ENCODE measurements around the gene SHISA8.

The SHISA8 gene

GRCh38 chr22:41925783-41926460, 11.0 kb upstream of the SHISA8 start (continued):
- peak; percentile 71 for TF ChIP-seq ZFHX2 (tag by site-specific recombination; conservative IDR thresholded peaks at IDR 0.05)
- TF ChIP-seq ZNF211 (tag by site-specific recombination; IDR thresholded peaks at IDR 0.05; ENCODE audit: low read depth), result no peak
- TF ChIP-seq ZFP37 (tag by site-specific recombination; IDR thresholded peaks at IDR 0.05), result no peak
- no peak for TF ChIP-seq ZXDB (tag by site-specific recombination; IDR thresholded peaks at IDR 0.05)
- no peak for TF ChIP-seq ZNF560 (tag by site-specific recombination; IDR thresholded peaks at IDR 0.05; ENCODE audit: borderline replicate concordance)
- TF ChIP-seq, protein P1, sequence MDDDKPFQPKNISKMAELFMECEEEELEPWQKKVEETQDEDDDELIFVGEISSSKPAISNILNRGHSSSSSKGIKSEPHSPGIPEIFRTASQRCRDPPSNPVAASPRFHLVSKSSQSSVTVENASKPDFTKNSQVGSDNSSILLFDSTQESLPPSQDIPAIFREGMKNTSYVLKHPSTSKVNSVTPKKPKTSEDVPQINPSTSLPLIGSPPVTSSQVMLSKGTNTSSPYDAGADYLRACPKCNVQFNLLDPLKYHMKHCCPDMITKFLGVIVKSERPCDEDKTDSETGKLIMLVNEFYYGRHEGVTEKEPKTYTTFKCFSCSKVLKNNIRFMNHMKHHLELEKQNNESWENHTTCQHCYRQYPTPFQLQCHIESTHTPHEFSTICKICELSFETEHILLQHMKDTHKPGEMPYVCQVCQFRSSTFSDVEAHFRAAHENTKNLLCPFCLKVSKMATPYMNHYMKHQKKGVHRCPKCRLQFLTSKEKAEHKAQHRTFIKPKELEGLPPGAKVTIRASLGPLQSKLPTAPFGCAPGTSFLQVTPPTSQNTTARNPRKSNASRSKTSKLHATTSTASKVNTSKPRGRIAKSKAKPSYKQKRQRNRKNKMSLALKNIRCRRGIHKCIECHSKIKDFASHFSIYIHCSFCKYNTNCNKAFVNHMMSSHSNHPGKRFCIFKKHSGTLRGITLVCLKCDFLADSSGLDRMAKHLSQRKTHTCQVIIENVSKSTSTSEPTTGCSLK (tag by site-specific recombination; IDR thresholded peaks at IDR 0.05), result no peak
- TF ChIP-seq ZNF645 (tag by site-specific recombination; IDR thresholded peaks at IDR 0.05), result no peak
- peak; percentile 43; the same call in 1 of the 2 replicates for TF ChIP-seq ZNF777 (tag by site-specific recombination; IDR thresholded peaks at IDR 0.05; ENCODE audit: borderline replicate concordance)
- TF ChIP-seq ZFP69B (tag by site-specific recombination; IDR thresholded peaks at IDR 0.05), result no peak
- TF ChIP-seq, protein P2, sequence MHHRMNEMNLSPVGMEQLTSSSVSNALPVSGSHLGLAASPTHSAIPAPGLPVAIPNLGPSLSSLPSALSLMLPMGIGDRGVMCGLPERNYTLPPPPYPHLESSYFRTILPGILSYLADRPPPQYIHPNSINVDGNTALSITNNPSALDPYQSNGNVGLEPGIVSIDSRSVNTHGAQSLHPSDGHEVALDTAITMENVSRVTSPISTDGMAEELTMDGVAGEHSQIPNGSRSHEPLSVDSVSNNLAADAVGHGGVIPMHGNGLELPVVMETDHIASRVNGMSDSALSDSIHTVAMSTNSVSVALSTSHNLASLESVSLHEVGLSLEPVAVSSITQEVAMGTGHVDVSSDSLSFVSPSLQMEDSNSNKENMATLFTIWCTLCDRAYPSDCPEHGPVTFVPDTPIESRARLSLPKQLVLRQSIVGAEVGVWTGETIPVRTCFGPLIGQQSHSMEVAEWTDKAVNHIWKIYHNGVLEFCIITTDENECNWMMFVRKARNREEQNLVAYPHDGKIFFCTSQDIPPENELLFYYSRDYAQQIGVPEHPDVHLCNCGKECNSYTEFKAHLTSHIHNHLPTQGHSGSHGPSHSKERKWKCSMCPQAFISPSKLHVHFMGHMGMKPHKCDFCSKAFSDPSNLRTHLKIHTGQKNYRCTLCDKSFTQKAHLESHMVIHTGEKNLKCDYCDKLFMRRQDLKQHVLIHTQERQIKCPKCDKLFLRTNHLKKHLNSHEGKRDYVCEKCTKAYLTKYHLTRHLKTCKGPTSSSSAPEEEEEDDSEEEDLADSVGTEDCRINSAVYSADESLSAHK (tag by site-specific recombination; IDR thresholded peaks at IDR 0.05), result no peak
- 0 out of 2 replicates have a peak, but pooled peaks have one; percentile 9 for TF ChIP-seq ZIC2 (tag by site-specific recombination; IDR thresholded peaks at IDR 0.05)
- TF ChIP-seq ZBTB11 (tag by site-specific recombination; conservative IDR thresholded peaks at IDR 0.05; ENCODE audit: low read depth), result no peak
- peak; percentile 38; the same call in 1 of the 2 replicates for TF ChIP-seq EGR2 (tag by site-specific recombination; IDR thresholded peaks at IDR 0.05; ENCODE audit: low read depth)
- no peak for TF ChIP-seq ZNF747 (tag by site-specific recombination; IDR thresholded peaks at IDR 0.05)
- no peak for TF ChIP-seq KLF7 (tag by site-specific recombination; IDR thresholded peaks at IDR 0.05; ENCODE audit: borderline replicate concordance)
- no peak for TF ChIP-seq ZNF571 (tag by site-specific recombination; IDR thresholded peaks at IDR 0.05)
- TF ChIP-seq GLIS2 (tag by site-specific recombination; IDR thresholded peaks at IDR 0.05), result 0 out of 2 replicates have a peak, but pooled peaks have one; percentile 43
- TF ChIP-seq ZNF837 (tag by site-specific recombination; IDR thresholded peaks at IDR 0.05), result no peak
- TF ChIP-seq ZNF561 (tag by site-specific recombination; IDR thresholded peaks at IDR 0.05; ENCODE audit: borderline replicate concordance), result peak; percentile 33; the same call in 1 of the 2 replicates
- TF ChIP-seq ZNF677 (tag by site-specific recombination; IDR thresholded peaks at IDR 0.05), result no peak
- 0 out of 2 replicates have a peak, but pooled peaks have one; percentile 21 for TF ChIP-seq ZBTB44 (tag by site-specific recombination; IDR thresholded peaks at IDR 0.05)
- TF ChIP-seq GLIS1 (tag by site-specific recombination; IDR thresholded peaks at IDR 0.05), result 0 out of 2 replicates have a peak, but pooled peaks have one; percentile 17
- TF ChIP-seq, protein P3, sequence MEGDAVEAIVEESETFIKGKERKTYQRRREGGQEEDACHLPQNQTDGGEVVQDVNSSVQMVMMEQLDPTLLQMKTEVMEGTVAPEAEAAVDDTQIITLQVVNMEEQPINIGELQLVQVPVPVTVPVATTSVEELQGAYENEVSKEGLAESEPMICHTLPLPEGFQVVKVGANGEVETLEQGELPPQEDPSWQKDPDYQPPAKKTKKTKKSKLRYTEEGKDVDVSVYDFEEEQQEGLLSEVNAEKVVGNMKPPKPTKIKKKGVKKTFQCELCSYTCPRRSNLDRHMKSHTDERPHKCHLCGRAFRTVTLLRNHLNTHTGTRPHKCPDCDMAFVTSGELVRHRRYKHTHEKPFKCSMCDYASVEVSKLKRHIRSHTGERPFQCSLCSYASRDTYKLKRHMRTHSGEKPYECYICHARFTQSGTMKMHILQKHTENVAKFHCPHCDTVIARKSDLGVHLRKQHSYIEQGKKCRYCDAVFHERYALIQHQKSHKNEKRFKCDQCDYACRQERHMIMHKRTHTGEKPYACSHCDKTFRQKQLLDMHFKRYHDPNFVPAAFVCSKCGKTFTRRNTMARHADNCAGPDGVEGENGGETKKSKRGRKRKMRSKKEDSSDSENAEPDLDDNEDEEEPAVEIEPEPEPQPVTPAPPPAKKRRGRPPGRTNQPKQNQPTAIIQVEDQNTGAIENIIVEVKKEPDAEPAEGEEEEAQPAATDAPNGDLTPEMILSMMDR (tag by site-specific recombination; IDR thresholded peaks at IDR 0.05), result peak; percentile 60; the same call in 1 of the 2 replicates
- no peak for TF ChIP-seq ZNF366 (tag by site-specific recombination; conservative IDR thresholded peaks at IDR 0.05)
- no peak for TF ChIP-seq ZBTB1 (tag by site-specific recombination; IDR thresholded peaks at IDR 0.05)
- TF ChIP-seq ZNF114 (tag by site-specific recombination; IDR thresholded peaks at IDR 0.05), result no peak
- TF ChIP-seq ZEB2 (tag by site-specific recombination; IDR thresholded peaks at IDR 0.05), result 0 out of 2 replicates have a peak, but pooled peaks have one; percentile 23

All from HEK293 (cell line).